Measurements from ENCODE around the gene LRRC4B. TPM values are rescaled to one million over a fixed set of nuclear protein-coding genes. Genes with fewer than 3 reads are reported as not detected.
A peak's percentile ranks its signal among the peaks of the same experiment; 100 is the strongest.

LRRC4B gene
- total RNA-seq, 1 donor from 2014 or later = 0.47 TPM

DNA sequence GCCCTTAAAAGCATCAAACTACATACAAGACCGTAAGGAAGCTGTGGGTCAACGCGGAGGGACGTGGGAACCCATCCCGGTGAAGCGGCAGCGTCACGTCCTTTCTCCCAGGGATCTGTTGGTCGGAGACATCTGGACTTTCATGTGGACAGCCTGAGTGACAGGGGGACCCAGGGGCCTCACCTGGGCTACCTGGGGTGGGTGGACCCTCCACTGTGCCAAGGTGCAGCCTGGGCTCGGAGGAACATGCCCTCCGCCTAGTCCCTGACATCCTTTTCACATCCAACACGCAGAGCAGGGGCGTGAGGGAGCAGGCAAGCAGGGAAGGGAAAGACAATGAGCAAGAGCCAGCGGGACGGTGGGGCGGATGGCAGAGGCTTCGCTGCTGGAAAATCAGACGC lies 77.8 kb downstream of the LRRC4B start:
- H3K27ac ChIP-seq (replicated peaks) = no peak overlapping the region
- H3K36me3 ChIP-seq = no peaks in the 10 kb centered on the region
- intact Hi-C loops (cut with micrococcal nuclease) = no loop called here
- H3K27me3 ChIP-seq (ENCODE audit: low read depth) = peaks cover 6% of the 10 kb centered on the region
- no peak for DNase-seq
- peaks cover 5% of the 10 kb centered on the region for H3K9me3 ChIP-seq (replicated peaks)
- no peak for TF ChIP-seq CTCF (IDR thresholded peaks at IDR 0.05; ENCODE audit: borderline replicate concordance)
- H3K4me3 ChIP-seq = no peak overlapping the region
- H3K4me1 ChIP-seq = peaks cover 20% of the 10 kb centered on the region

DNA sequence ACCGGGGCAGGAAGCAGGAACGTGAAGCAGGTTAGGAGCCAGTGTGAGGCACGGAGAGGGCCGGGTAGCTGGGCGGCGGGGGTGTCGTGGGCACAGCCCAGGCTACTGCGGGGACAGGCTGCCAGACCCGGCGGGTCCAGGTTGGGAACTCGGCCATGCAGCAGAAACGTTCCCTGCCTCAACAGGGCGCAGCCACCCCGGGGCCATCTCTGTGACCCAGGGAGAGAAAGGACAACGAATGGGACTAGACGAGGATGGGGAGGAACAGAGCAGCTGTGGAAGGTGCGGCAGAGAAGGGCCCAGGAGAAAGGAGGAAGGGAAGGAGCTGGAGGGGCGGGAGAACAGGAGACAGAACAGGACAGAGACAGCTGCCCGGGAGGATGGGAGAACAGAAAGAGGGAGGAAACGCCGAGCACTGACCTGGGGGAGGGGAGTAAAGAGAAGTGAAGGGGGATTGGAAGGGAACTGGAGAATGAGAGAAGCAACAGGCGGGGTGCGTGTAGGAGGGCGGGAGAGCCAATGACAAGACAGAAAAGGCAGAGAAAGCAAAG lies 78.7 kb downstream of the LRRC4B start:
- Histone ChIP-seq H3K27me3 (ENCODE audit: low read depth) (peaks cover 6% of the 10 kb centered on the region), H3K4me1 (peaks cover 20% of the 10 kb centered on the region), H3K36me3 (no peaks in the 10 kb centered on the region), H3K4me3 (no peak overlapping the region), H3K9me3 (replicated peaks) (peaks cover 5% of the 10 kb centered on the region), H3K27ac (replicated peaks) (no peak overlapping the region)
- DNase-seq = no peak
- no peak for TF ChIP-seq CTCF (IDR thresholded peaks at IDR 0.05; ENCODE audit: borderline replicate concordance)
- intact Hi-C loops (cut with micrococcal nuclease) = no loop called here

DNA sequence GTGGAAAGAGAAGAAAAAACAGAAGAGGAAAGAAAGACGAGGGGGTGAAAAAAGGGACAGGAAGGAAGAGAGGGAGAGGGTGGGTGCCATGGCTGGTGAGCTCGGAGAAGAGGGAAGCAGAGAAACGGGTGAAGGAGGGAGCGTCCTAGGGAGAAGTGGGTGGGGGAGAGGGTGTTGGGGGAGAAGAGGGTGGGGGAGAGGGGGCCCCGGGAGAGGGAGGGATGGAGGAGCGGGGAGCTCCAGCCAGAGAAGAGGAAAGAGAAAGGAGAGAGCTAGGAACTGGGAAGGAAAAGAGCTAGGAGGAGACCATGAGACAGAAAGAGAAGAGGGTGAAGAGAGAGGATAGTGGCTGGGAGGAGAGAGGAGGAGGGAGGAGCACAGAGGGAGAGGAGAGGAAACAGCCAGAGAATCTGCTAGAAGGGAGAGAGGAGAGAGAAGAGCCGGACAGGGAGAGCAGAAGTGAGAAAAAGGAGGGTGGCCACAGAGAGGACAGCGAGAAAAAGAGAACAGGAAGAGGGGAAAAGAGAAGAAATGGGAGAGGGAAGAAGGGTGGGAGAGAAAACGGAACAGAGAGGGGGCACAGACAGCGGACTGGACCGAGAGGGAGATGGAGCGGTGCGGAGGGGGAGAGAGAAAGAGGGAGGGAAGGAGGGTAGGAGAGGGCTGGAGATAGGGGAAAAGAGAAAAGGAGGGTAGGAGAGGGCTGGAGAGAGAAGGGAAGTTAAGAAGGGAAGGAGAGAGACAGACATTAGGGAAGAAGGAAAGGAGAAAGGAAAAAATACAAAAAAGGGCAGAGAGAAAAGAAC lies 79.6 kb downstream of the LRRC4B start:
- DNase-seq = no peak
- TF ChIP-seq CTCF (IDR thresholded peaks at IDR 0.05; ENCODE audit: borderline replicate concordance) = no peak

DNA sequence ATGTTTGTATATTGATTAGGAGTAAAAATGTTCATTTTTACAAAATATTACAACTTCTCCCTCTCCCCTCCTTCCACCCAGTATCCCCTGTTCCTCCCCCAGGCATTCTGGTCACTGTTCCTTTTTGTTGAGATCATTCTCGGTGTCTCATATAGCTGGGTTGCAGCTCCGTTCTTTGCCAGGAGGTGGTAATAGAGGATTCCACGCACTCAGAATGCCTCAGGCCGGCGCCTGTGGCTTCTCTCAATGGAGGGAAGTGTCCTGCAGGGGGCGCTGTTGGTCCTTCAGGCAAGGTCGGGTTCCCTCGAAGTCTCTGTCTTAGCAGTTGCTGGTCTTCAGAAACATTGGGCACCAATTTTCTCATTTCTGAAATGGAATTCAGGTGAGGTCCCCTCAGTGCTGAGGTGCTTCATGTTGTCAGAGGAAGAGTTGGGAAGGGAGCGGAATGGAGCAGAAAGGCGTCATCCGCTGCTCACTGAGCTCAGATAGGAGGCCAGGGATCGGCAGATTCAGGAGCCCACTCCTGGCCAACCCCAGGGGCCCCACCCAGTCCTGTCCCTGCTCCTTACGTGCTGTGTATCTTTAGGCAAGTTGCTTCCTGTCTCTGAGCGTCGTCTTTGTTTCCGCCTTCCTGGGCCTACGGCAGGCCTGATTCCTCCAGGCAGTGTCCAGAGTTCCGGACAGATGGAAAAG lies 81.3 kb downstream of the LRRC4B start:
- peak; percentile 42 for TF ChIP-seq CTCF (IDR thresholded peaks at IDR 0.05; ENCODE audit: borderline replicate concordance)
- no peak for DNase-seq
- H3K36me3 ChIP-seq = peaks cover 17% of the 10 kb centered on the region
- no peak overlapping the region for H3K27ac ChIP-seq (replicated peaks)
- H3K9me3 ChIP-seq (replicated peaks) = peaks cover 5% of the 10 kb centered on the region
- intact Hi-C loops (cut with micrococcal nuclease) = no loop called here
- peaks cover 6% of the 10 kb centered on the region for H3K27me3 ChIP-seq (ENCODE audit: low read depth)
- H3K4me1 ChIP-seq = peaks cover 28% of the 10 kb centered on the region
- no peak overlapping the region for H3K4me3 ChIP-seq

More for the DNA sequence above, 79.6 kb downstream of the LRRC4B start:
- Histone ChIP-seq H3K27ac (replicated peaks) (no peak overlapping the region), H3K9me3 (replicated peaks) (peaks cover 5% of the 10 kb centered on the region), H3K4me1 (peaks cover 20% of the 10 kb centered on the region), H3K4me3 (no peak overlapping the region), H3K27me3 (ENCODE audit: low read depth) (peaks cover 6% of the 10 kb centered on the region), H3K36me3 (peaks cover 5% of the 10 kb centered on the region)
- intact Hi-C loops (cut with micrococcal nuclease) = no loop called here

DNA sequence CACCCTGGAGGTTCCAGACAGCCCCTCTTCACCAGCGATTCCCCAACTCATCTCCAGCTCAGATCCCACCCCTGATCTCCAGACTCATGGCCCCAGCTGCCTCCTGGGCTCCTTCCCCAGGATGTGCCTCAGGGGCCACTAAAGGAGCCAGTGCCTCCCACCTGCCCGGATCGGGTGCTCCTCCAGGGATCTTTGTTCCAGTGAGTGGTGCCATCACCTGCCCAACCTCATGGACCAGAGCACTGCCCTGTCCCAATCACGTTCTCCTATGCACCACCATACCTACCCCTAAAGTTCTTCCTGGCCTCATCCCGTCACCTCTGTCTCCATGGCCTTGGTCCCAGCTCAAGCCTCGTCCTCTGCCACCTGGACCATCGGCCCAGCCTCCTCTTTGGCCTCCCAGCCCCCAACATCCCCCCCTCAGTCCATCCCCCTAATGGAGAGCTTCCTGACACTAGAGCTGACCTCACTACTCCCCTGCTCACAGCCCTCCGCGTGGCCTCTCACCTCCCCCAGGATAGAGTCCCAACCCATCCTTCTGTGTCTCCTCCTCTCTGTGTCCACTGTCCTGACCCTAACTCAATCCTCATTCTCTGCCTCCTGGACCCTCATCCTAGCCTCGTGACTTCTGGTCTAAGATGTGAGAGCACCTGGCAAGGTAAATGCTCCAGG lies 82.8 kb downstream of the LRRC4B start:
- TF ChIP-seq CTCF (IDR thresholded peaks at IDR 0.05; ENCODE audit: borderline replicate concordance) = no peak
- Histone ChIP-seq H3K4me3 (no peak overlapping the region), H3K9me3 (replicated peaks) (peaks cover 1% of the 10 kb centered on the region), H3K4me1 (peaks cover 12% of the 10 kb centered on the region), H3K27ac (replicated peaks) (no peak overlapping the region), H3K36me3 (peaks cover 32% of the 10 kb centered on the region), H3K27me3 (ENCODE audit: low read depth) (peaks cover 6% of the 10 kb centered on the region)
- intact Hi-C loops (cut with micrococcal nuclease) = no loop called here
- DNase-seq = no peak

Data from left ventricle myocardium inferior (tissue), 1 donor.